Fibroblast of lung (primary cell): ENCODE measurements around the gene EEFSEC.

Experiments used
- EZH2 ChIP-seq: IDR thresholded peaks from 2 replicates; pipeline ENCODE4 v1.5.1; 2012; ENCODE audit warnings: low read length, control low read depth, mild to moderate bottlenecking; ENCODE audit errors: missing control alignments
- TF ChIP-seq, protein P1 (sequence below), 2 donors: IDR thresholded peaks in 1 of 2; conservative IDR thresholded peaks in 1 of 2; 1 replicate in 1 of 2; 2 replicates in 1 of 2; pipeline ENCODE4 v1.5.1; 2011 to 2012; ENCODE audit warnings: low read length in 2 of 2, control low read depth in 1 of 2, inconsistent platforms in 1 of 2, low read depth in 1 of 2, mild to moderate bottlenecking in 1 of 2

DNA sequence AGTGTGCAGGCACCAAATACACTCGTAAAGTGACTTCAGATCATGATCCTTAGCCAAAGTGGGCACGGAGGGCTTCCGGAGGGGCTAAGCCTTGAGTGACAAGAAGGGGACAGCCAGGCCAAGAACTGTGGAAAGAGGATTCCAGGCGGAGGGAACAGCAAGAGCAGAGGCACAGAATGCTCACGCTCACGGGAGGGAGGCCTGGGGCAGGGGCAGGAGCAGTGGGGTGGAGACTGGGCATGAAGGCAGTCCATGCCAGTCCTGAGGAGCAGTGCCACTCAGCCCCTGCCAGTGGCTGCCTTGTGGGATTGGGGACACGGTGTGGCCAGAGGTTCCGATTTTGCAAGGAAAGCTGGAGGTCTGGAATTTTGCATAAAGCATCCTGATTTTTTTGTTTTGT, 277.4 kb downstream of the EEFSEC start:
- TF ChIP-seq, protein P1, sequence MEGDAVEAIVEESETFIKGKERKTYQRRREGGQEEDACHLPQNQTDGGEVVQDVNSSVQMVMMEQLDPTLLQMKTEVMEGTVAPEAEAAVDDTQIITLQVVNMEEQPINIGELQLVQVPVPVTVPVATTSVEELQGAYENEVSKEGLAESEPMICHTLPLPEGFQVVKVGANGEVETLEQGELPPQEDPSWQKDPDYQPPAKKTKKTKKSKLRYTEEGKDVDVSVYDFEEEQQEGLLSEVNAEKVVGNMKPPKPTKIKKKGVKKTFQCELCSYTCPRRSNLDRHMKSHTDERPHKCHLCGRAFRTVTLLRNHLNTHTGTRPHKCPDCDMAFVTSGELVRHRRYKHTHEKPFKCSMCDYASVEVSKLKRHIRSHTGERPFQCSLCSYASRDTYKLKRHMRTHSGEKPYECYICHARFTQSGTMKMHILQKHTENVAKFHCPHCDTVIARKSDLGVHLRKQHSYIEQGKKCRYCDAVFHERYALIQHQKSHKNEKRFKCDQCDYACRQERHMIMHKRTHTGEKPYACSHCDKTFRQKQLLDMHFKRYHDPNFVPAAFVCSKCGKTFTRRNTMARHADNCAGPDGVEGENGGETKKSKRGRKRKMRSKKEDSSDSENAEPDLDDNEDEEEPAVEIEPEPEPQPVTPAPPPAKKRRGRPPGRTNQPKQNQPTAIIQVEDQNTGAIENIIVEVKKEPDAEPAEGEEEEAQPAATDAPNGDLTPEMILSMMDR (conservative IDR thresholded peaks at IDR 0.05 in 1 of 2, IDR thresholded peaks at IDR 0.05 in 1 of 2; ENCODE audit: low read depth in 1 of 2, low read length in 2 of 2): no peak
- no peak for TF ChIP-seq EZH2
